ENCODE data around the gene RAB1A.

RAB1A gene

DNA sequence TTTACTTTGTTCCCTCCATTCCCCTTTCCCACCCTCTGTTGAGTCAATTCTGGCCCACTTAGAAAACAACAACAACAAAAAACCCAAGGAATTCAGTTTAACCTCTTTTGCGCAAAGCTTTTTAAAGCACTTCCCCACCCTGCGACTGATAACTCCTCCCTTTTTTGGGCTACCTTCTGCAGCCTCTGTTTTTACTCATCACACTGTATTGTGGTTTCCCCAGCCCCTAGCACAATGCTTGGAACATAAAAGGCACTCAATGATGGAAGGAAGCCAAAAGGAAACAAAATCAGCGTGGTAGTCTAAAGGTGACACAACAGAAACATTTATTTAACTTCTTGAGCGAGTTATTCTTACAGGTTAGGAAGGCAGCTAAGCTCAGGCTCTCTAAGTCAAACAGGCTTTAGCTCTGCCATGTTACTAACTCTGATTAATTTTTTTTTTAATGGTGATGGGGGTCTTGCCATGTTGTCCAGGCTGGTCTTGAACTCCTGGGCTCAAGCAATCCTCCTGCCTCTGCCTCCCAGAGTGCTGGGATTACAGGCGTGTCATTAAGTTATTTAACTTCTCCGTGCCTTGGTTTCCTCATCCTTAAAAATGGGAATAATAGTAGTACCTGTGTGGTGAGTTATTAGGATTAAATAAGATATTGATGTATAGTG lies 72.4 kb downstream of the RAB1A start:
- no peak for TF ChIP-seq CTCF (IDR thresholded peaks at IDR 0.05; ENCODE audit: extremely low read depth, missing control alignments)
- peak; percentile 72 for DNase-seq (ENCODE audit: low spot score)

GRCh38 chr2:65057054-65057375 lies 72.9 kb downstream of the RAB1A start:
- no peak for TF ChIP-seq CTCF (IDR thresholded peaks at IDR 0.05; ENCODE audit: extremely low read depth, missing control alignments)
- no peak for DNase-seq (ENCODE audit: low spot score)

- no peak for TF ChIP-seq CTCF (IDR thresholded peaks at IDR 0.05; ENCODE audit: extremely low read depth, missing control alignments)
- DNase-seq (ENCODE audit: low spot score), result peak; percentile 97
Observed at GRCh38 chr2:65056215-65057053, 73.5 kb downstream of the RAB1A start, which contains the start of gene CEP68. CEP68 (plus strand) TSS chr2:65056416; CDS start chr2:65069445, 13,029 bp downstream.

GRCh38 chr2:65055422-65056214 lies 74.3 kb downstream of the RAB1A start:
- DNase-seq (ENCODE audit: low spot score), result peak; percentile 64
- no peak for TF ChIP-seq CTCF (IDR thresholded peaks at IDR 0.05; ENCODE audit: extremely low read depth, missing control alignments)

DNA sequence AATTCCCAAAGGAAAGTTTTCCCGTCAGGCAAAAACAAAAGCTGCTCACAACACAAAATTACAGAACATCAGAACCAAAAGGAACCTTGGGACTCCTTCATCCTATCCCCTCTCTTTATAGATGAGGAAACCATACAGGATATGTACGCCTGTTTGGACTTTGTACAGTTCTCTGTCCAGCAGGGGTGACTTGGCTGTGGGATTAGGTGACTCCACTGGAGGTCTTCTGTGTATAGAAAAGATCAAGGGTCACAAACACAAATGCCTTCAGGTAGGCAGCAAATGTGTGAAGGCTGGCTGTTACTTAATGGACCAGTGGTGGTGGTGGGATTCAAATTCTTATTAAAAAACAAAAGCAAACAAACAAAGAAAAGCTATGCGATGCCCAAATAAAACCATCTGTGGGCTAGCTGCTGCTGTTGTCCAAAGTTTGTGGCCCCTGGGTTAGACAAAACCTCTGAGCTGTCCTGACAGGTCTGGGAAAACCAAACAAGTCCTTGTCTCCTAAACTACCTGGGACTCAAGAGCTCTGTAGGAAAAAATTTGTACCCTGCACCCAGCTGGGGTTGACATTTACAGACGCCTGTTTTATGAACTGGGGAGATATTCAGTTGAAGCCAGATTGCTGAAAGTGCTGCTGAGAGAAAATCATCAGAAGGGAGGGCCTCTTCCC lies 75.0 kb downstream of the RAB1A start:
- no peak for TF ChIP-seq CTCF (IDR thresholded peaks at IDR 0.05; ENCODE audit: extremely low read depth, missing control alignments)
- DNase-seq (ENCODE audit: low spot score), result no peak

DNA sequence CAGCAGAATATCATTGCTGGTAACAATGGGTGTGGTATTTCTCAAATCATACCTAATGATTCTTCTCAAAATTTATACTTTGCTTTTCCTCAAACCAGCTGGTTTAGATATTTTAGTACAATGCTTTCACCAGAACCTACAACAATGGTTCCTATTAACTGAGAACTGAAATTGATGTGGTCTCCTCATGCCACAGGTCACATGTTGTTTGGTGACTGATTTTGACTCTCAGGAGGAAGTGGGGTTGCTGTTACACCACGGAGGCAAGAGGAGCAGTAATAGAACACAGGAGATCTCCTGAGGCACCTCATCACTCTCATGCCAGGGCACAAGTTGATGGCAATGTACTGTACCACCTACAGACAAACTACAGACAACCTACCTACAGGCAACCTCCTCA lies 76.7 kb downstream of the RAB1A start:
- DNase-seq (ENCODE audit: low spot score), result peak; percentile 82

More for the DNA sequence above, 76.7 kb downstream of the RAB1A start:
- TF ChIP-seq CTCF (IDR thresholded peaks at IDR 0.05; ENCODE audit: extremely low read depth, missing control alignments), result no peak
